Measurements from ENCODE around the gene KPNA4.
"Not testable (repeated sequence)": the region's sequence is repeated elsewhere in the genome, so short reads cannot be mapped to it uniquely, and the experiment has no call there.

Gene KPNA4

DNA sequence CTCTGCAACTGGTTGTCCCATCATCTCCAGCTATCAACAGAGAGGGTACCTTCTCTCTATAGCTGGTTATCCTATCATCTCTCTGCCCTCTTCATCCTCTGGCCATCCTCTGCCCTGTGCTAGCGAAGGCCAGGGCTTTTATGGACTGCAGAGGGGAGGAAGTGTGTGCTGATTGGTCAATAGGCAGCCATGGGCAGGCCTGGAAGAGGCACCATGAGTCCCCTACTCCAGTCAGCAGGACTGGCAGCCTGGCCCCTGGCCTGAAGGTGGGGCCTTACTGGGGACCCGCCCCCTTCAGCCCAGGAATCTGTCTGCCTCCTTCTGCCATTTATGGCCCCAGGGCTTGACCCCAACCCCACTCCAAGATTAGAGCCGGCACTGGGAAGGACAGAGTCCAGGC is 105.3 kb downstream of the KPNA4 start:
- TF ChIP-seq ZNF274 (IDR thresholded peaks at IDR 0.05; ENCODE audit: low read depth, low read length) = no peak
- H3K4me3 ChIP-seq (ENCODE audit: low read length) = no peak overlapping the region

DNA sequence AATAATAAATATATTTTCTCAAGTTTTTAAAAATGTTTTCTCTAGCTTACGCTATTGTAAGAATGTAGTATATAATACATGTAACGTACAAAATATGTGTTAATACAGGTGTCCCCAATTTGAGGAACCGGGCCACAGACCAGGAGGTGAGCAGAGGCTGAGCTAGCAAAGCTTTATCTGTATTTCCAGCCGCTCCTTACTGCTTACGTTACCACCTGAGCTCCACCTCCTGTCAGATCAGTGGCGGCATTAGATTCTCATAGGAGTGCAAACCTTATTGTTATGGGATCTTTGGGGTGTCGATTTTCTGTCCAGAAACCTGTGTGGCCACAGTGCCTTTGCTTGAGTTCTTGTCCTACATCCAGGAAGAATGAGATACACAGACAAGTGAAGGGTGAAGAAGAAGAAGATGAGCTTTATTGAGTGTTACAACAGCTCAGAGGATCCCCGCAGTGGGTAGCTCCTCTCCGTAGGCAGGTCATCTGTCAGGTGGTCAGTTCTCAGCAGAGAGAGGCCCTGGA is 105.9 kb downstream of the KPNA4 start:
- no peak for TF ChIP-seq ZNF274 (IDR thresholded peaks at IDR 0.05; ENCODE audit: low read depth, low read length)
- H3K4me3 ChIP-seq (ENCODE audit: low read length) = no peak overlapping the region

DNA sequence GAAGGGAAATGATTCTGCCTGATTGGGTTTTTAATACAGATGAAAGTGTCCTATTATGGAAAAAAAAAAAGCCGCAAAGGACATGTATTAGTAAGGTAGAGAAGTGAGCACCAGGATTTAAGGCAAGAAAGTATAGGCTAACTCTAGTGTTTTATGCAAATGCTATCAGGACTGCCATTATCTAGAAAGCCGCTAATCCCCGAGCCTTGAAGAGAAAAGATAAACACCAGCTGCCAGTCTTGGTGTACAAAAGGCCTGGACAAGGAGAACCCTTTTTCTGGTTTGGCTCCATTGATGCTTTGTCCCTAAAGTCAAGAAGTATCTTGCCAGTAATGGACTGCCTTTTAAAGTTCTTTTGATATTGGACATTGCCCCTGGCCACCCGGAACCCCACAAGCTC is 107.2 kb downstream of the KPNA4 start:
- H3K4me3 ChIP-seq (ENCODE audit: low read length) = no peak overlapping the region
- TF ChIP-seq ZNF274 (IDR thresholded peaks at IDR 0.05; ENCODE audit: low read depth, low read length) = no peak

- TF ChIP-seq ZNF274 (IDR thresholded peaks at IDR 0.05; ENCODE audit: low read depth, low read length) = no peak
- no peak overlapping the region for H3K4me3 ChIP-seq (ENCODE audit: low read length)
Measured at GRCh38 chr3:160455846-160456245, 109.5 kb downstream of the KPNA4 start.

GRCh38 chr3:160454995-160455394 is 110.4 kb downstream of the KPNA4 start:
- no peak for TF ChIP-seq ZNF274 (IDR thresholded peaks at IDR 0.05; ENCODE audit: low read depth, low read length)
- H3K4me3 ChIP-seq (ENCODE audit: low read length) = no peak overlapping the region

DNA sequence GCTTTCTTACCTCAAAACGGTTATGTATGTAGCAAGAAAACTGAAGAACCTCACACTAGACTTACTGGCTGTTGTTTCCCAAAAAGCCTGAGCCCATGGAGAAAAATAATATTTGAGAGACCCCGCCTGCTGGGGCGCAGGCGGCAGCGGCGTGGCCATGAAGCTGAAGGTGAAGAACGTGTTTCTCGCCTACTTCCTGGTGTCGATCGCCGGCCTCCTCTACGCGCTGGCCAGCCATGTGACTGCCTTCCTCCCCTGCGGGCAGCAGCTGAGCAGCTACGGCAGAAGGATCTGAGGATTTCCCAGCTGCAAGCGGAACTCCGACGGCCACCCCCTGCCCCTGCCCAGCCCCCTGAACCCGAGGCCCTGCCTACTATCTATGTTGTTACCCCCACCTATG is 113.1 kb downstream of the KPNA4 start:
- H3K4me3 ChIP-seq (ENCODE audit: low read length) = not testable (repeated sequence)

DNA sequence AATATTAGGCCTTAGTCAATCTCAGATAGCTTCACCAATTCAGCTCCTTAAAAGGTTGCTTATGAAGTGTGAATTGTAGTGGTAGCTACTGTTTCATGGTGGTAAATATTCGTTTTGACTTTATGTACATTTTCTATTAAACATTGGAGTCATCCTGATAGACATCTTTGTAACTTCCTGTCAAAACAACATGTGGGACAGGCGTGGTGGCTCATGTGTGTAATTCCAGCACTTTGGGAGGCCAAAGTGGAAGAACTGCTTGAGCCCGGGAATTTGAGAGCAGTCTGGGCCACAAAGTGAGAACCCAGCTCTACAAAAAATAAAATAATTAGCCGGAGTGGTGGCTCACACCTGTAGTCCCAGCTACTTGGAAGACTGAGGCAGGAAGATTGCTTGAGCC is 113.8 kb downstream of the KPNA4 start:
- no peak for TF ChIP-seq ZNF274 (IDR thresholded peaks at IDR 0.05; ENCODE audit: low read depth, low read length)
- H3K4me3 ChIP-seq (ENCODE audit: low read length) = no peak overlapping the region

- H3K4me3 ChIP-seq (ENCODE audit: low read length) = no peak overlapping the region
- no peak for TF ChIP-seq ZNF274 (IDR thresholded peaks at IDR 0.05; ENCODE audit: low read depth, low read length)
Measured at GRCh38 chr3:160450846-160451245, 114.5 kb downstream of the KPNA4 start.

- TF ChIP-seq ZNF274 (IDR thresholded peaks at IDR 0.05; ENCODE audit: low read depth, low read length) = no peak
- H3K4me3 ChIP-seq (ENCODE audit: low read length) = peak within 1 kb of the TSS; percentile 78
Measured at GRCh38 chr3:160449636-160450598, 115.5 kb downstream of the KPNA4 start, which contains the start of gene TRIM59. TSS of gene TRIM59 (minus strand) at chr3:160449786. CDS start at chr3:160439183, 10,603 bp downstream.

DNA sequence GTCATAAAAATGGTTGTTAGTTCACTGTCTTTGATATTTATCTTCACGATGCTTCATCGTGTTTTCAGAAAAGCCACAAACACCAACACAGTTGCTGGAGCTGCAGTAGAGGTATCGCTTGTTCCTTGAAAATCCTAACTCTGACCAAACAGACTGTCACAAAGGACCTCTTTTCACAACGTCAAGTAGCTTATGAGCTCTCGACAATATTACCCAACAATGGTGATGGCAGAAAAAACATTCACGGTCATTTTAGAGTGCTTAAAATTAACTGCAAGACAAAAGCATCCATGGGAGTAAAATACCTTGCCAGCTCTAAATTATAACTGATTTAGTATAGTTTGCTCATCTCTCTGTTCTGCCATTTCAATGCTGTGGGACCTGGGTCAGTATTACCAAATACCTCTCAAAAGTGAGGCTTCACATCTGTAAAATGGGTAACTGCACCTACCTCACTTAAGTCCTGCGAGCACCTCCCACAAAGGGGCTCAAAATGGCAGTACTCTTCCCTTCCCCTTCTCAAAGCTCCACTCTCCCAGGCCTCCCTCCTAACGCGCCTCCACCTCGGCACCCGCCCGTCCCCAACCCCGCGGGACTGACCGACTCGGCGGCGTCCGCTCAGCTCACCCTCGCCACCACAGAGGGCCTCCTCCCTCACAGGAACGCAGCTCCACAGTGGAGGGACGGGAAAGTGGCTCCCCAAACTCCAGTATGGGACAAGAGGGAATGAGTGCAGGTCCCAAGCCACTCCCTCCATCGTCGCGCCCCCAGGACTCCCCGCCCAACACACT is 116.3 kb downstream of the KPNA4 start:
- H3K4me3 ChIP-seq (ENCODE audit: low read length) = peak overlapping the region; percentile 78
- TF ChIP-seq ZNF274 (IDR thresholded peaks at IDR 0.05; ENCODE audit: low read depth, low read length) = no peak

DNA sequence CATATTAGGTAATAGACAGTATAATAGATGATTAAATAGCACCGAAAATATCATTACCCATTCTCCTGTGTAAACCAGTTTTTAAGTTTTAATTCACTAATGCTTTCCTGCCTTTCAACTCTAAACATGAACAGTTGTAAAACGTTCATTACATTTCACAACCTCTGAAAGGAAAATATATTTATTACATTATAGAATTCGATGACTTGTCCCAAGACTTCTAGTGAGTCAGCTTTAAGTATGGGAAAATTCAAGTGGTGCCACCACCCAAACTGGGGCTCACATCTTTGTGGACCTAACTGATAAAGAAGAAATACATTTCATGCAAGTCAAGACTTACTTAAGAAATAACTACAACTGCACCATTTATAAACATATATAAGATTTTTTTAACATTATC is 117.8 kb downstream of the KPNA4 start:
- TF ChIP-seq ZNF274 (IDR thresholded peaks at IDR 0.05; ENCODE audit: low read depth, low read length) = no peak
- H3K4me3 ChIP-seq (ENCODE audit: low read length) = no peak overlapping the region; the same call in 1 of the 2 replicates

- TF ChIP-seq ZNF274 (IDR thresholded peaks at IDR 0.05; ENCODE audit: low read depth, low read length) = no peak
Measured at GRCh38 chr3:160446522-160447056, 118.8 kb downstream of the KPNA4 start.

GRCh38 chr3:160445854-160446253 is 119.5 kb downstream of the KPNA4 start:
- TF ChIP-seq ZNF274 (IDR thresholded peaks at IDR 0.05; ENCODE audit: low read depth, low read length) = no peak
- H3K4me3 ChIP-seq (ENCODE audit: low read length) = no peak overlapping the region

More at GRCh38 chr3:160446522-160447056, 118.8 kb downstream of the KPNA4 start:
- H3K4me3 ChIP-seq (ENCODE audit: low read length) = no peak overlapping the region

All from GM08714 (cell line).